HepG2 (cell line): ENCODE data around the gene EIF1. TPM values are rescaled to one million over a fixed set of nuclear protein-coding genes. Genes with fewer than 3 reads are reported as not detected.

Experiments used
- ADNP ChIP-seq: sonication (generic); formaldehyde crosslinking; IDR thresholded peaks from 2 replicates; pipeline ENCODE4 v1.4.0; 2020; ENCODE audit warnings: missing genetic modification reagents
- HNF4G ChIP-seq, 2 experiments: sonication (generic) in 1 of 2; formaldehyde crosslinking in 1 of 2; IDR thresholded peaks; 2 replicates each; pipeline versions ENCODE4 v1.4.0 to v1.6.1; 2011 to 2020; ENCODE audit warnings: borderline replicate concordance in 2 of 2, low read depth in 2 of 2, mild to moderate bottlenecking in 2 of 2, low read length in 1 of 2, missing genetic modification reagents in 1 of 2, moderate library complexity in 1 of 2
- ZFP82 ChIP-seq: sonication (generic); formaldehyde crosslinking; IDR thresholded peaks from 2 replicates; pipeline ENCODE4 v1.5.1; 2020; ENCODE audit warnings: mild to moderate bottlenecking, missing genetic modification reagents, borderline replicate concordance
- ZNF430 ChIP-seq: sonication (generic); formaldehyde crosslinking; IDR thresholded peaks from 2 replicates; pipeline ENCODE4 v1.9.0; 2021; ENCODE audit warnings: mild to moderate bottlenecking, missing genetic modification reagents
- polyA plus RNA-seq, 8 experiments: library from polyadenylated mRNA; depleted of rRNA in 3 of 8; stranded (reverse) in 7 of 8; unstranded in 1 of 8; fragments of >200 nt; fragmentation: Illumina TruSeq in 4 of 8; extraction: Trizol in 4 of 8; gene quantifications; 2 replicates each; pipeline versions ENCODE4 v1.2.1 to v1.2.3, GENCODE V29; 2011 to 2016; ENCODE audit warnings: low read depth in 4 of 8, missing spikeins in 1 of 8, mixed read lengths in 1 of 8; ENCODE audit not compliant: insufficient read depth in 1 of 8
- total RNA-seq, 5 experiments: library from RNA; depleted of rRNA; stranded (reverse); fragments of >200 nt; fragmentation: Illumina TruSeq; extraction: Trizol; gene quantifications; 2 replicates each; pipeline ENCODE4 v1.2.3, GENCODE V29; 2016; ENCODE audit warnings: low read depth in 1 of 5
- TF ChIP-seq, protein P1 (sequence below), 2 experiments: fragments of 450-650 bp in 1 of 2; sonication (generic) in 1 of 2; formaldehyde crosslinking in 1 of 2; IDR thresholded peaks; 2 replicates each; pipeline versions ENCODE4 v1.6.1 to v1.8.0; 2016 to 2022; ENCODE audit warnings: antibody characterized with exemption in 1 of 2, mild to moderate bottlenecking in 1 of 2, missing genetic modification reagents in 1 of 2
- TF ChIP-seq, protein P2 (sequence below): sonication (generic); formaldehyde crosslinking; IDR thresholded peaks from 2 replicates; pipeline ENCODE4 v1.8.0; 2022; ENCODE audit warnings: mild to moderate bottlenecking, missing genetic modification reagents, borderline replicate concordance
- TF ChIP-seq, protein P3 (sequence below): sonication (generic); formaldehyde crosslinking; IDR thresholded peaks from 2 replicates; pipeline ENCODE4 v1.5.0; 2020; ENCODE audit warnings: missing genetic modification reagents, mild to moderate bottlenecking, borderline replicate concordance
- TF ChIP-seq, protein P4 (sequence below), 2 experiments: sonication (generic) in 1 of 2; formaldehyde crosslinking in 1 of 2; IDR thresholded peaks; 2 replicates each; pipeline versions ENCODE4 v1.5.1 to v1.6.1; 2011 to 2020; ENCODE audit warnings: borderline replicate concordance in 1 of 2, low read depth in 1 of 2, low read length in 1 of 2, mild to moderate bottlenecking in 1 of 2, missing genetic modification reagents in 1 of 2, moderate library complexity in 1 of 2
- TF ChIP-seq, protein P5 (sequence below): sonication (generic); formaldehyde crosslinking; IDR thresholded peaks from 2 replicates; pipeline ENCODE4 v1.4.0; 2020; ENCODE audit warnings: mild to moderate bottlenecking, missing genetic modification reagents, borderline replicate concordance

The EIF1 gene
- total and polyA plus RNA-seq, 2 of the 13 experiments (the other 11 are each of a cell fraction or from before 2014, with no cell fraction given) = 147 to 517 TPM

DNA sequence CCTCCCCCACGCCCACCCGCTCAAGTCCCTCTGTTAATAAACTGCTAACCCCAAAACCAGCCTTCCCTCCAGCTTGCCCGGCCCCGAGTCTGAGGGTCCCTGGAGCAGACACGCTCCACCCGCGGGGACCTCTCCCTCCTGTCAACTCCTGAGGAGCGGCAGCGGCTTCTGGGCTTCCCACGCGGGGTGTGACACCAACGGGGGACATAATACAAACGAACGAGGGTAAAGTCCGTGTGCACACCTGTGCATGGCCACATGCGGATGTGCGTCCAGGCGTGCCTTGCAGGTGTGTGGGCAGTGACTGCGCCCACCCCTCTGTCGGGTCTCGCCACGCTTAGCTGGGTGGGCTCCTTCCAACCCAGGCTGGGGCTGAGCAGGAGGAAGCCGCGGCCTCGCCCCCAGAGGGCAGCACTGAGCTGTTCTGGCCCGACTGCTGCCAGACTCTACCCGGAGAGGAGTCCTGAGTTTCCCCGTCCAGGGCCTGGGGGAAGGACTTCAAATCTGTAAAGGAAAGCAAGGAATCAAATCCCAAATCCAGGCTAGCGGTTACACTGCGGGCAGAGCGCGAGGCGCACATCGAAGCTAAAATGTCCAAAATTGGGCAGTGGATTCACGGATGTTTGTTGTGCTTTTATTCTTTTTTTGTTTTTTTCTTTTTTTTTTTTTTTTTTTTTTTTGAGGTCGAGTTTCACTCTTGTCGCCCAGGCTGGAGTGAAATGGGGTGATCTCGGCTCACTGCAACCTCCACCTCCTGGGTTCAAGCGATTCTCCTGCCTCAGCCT lies 40.1 kb upstream of the EIF1 start (continued):
- TF ChIP-seq, protein P1, sequence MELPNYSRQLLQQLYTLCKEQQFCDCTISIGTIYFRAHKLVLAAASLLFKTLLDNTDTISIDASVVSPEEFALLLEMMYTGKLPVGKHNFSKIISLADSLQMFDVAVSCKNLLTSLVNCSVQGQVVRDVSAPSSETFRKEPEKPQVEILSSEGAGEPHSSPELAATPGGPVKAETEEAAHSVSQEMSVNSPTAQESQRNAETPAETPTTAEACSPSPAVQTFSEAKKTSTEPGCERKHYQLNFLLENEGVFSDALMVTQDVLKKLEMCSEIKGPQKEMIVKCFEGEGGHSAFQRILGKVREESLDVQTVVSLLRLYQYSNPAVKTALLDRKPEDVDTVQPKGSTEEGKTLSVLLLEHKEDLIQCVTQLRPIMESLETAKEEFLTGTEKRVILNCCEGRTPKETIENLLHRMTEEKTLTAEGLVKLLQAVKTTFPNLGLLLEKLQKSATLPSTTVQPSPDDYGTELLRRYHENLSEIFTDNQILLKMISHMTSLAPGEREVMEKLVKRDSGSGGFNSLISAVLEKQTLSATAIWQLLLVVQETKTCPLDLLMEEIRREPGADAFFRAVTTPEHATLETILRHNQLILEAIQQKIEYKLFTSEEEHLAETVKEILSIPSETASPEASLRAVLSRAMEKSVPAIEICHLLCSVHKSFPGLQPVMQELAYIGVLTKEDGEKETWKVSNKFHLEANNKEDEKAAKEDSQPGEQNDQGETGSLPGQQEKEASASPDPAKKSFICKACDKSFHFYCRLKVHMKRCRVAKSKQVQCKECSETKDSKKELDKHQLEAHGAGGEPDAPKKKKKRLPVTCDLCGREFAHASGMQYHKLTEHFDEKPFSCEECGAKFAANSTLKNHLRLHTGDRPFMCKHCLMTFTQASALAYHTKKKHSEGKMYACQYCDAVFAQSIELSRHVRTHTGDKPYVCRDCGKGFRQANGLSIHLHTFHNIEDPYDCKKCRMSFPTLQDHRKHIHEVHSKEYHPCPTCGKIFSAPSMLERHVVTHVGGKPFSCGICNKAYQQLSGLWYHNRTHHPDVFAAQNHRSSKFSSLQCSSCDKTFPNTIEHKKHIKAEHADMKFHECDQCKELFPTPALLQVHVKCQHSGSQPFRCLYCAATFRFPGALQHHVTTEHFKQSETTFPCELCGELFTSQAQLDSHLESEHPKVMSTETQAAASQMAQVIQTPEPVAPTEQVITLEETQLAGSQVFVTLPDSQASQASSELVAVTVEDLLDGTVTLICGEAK (IDR thresholded peaks at IDR 0.05) = no peak
- TF ChIP-seq, protein P1 (CRISPR knock-in tag; IDR thresholded peaks at IDR 0.05) = 0 out of 2 replicates have a peak, but pooled peaks have one; percentile 41
- 0 out of 2 replicates have a peak, but pooled peaks have one; percentile 60 for TF ChIP-seq ZFP82 (CRISPR knock-in tag)
- no peak for TF ChIP-seq HNF4G (IDR thresholded peaks at IDR 0.05; ENCODE audit: borderline replicate concordance, low read depth, low read length)
- 0 out of 2 replicates have a peak, but pooled peaks have one; percentile 44 for TF ChIP-seq HNF4G (CRISPR knock-in tag; IDR thresholded peaks at IDR 0.05; ENCODE audit: borderline replicate concordance, low read depth)
- TF ChIP-seq, protein P2, sequence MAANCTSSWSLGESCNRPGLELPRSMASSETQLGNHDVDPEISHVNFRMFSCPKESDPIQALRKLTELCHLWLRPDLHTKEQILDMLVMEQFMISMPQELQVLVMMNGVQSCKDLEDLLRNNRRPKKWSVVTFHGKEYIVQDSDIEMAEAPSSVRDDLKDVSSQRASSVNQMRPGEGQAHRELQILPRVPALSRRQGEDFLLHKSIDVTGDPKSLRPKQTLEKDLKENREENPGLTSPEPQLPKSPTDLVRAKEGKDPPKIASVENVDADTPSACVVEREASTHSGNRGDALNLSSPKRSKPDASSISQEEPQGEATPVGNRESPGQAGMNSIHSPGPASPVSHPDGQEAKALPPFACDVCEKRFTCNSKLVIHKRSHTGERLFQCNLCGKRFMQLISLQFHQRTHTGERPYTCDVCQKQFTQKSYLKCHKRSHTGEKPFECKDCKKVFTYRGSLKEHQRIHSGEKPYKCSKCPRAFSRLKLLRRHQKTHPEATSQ (CRISPR knock-in tag) = no peak
- TF ChIP-seq ADNP = peak; percentile 42; the same call in 1 of the 2 replicates
- no peak for TF ChIP-seq ZNF430 (CRISPR knock-in tag)
- TF ChIP-seq, protein P3, sequence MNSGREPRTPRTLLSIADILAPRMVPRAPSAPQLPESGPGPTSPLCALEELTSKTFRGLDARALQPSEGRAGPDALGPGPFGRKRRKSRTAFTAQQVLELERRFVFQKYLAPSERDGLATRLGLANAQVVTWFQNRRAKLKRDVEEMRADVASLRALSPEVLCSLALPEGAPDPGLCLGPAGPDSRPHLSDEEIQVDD (CRISPR knock-in tag) = 0 out of 2 replicates have a peak, but pooled peaks have one; percentile 61
- TF ChIP-seq, protein P4, sequence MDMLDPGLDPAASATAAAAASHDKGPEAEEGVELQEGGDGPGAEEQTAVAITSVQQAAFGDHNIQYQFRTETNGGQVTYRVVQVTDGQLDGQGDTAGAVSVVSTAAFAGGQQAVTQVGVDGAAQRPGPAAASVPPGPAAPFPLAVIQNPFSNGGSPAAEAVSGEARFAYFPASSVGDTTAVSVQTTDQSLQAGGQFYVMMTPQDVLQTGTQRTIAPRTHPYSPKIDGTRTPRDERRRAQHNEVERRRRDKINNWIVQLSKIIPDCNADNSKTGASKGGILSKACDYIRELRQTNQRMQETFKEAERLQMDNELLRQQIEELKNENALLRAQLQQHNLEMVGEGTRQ (IDR thresholded peaks at IDR 0.05; ENCODE audit: low read depth, low read length) = no peak
- TF ChIP-seq, protein P4 (CRISPR knock-in tag; IDR thresholded peaks at IDR 0.05; ENCODE audit: borderline replicate concordance) = peak; percentile 16; the same call in 1 of the 2 replicates
- TF ChIP-seq, protein P5, sequence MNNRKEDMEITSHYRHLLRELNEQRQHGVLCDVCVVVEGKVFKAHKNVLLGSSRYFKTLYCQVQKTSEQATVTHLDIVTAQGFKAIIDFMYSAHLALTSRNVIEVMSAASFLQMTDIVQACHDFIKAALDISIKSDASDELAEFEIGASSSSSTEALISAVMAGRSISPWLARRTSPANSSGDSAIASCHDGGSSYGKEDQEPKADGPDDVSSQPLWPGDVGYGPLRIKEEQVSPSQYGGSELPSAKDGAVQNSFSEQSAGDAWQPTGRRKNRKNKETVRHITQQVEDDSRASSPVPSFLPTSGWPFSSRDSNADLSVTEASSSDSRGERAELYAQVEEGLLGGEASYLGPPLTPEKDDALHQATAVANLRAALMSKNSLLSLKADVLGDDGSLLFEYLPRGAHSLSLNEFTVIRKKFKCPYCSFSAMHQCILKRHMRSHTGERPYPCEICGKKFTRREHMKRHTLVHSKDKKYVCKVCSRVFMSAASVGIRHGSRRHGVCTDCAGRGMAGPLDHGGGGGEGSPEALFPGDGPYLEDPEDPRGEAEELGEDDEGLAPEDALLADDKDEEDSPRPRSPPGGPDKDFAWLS (CRISPR knock-in tag) = no peak
